ENCODE results near the gene PTCD3.

- TF ChIP-seq POLR2A (IDR thresholded peaks at IDR 0.05; ENCODE audit: low read length) (no peak), GATA1 (IDR thresholded peaks at IDR 0.05; ENCODE audit: low read depth, low read length) (no peak)
Observed at GRCh38 chr2:86176597-86176996, 70.6 kb downstream of the PTCD3 start.
